Caco-2 (cell line): ENCODE results near the gene GATAD2B. TPM values are rescaled to one million over a fixed set of nuclear protein-coding genes. Genes with fewer than 3 reads are reported as not detected.

Experiments used
- BruUV-seq: library from RNA; stranded (reverse); fragments of 400-500 nt; replicated peaks from 2 replicates; lab custom pipeline; 2021; lab: Mats Ljungman, UMichigan
- CTCF ChIA-PET: fragments of 300-600 bp; sonication (Branson Sonifier 250); formaldehyde crosslinking; loops from one replicate; lab custom pipeline; 2022; ENCODE audit warnings: antibody characterized with exemption; lab: Charles Lee
- POLR2A ChIA-PET: fragments of 300-600 bp; sonication (Branson Sonifier 250); formaldehyde crosslinking; loops from one replicate; lab custom pipeline; 2022; ENCODE audit warnings: antibody characterized with exemption; lab: Charles Lee
- DNase-seq, 2 experiments: peaks; one replicate each; pipeline versions ENCODE4 v3.0.0 to v3.0.0-alpha.2; 2020 to 2022
- H3K27me3 ChIP-seq: replicated peaks from 2 replicates; pipeline ENCODE4 v1.6.0; 2011; ENCODE audit warnings: low read length; ENCODE audit not compliant: control insufficient read depth, insufficient read depth
- H3K36me3 ChIP-seq: 2 replicates; pipeline ENCODE4 v1.5.1; 2011; ENCODE audit warnings: low read length; ENCODE audit not compliant: control insufficient read depth, insufficient read depth
- H3K4me1 ChIP-seq: fragments of 250-450 bp; sonication (Bioruptor Pico); 2 replicates; pipeline ENCODE4 v1.5.1; 2020; ENCODE audit warnings: mild to moderate bottlenecking
- H3K4me3 ChIP-seq: 2 replicates; pipeline ENCODE4 v1.5.1; 2011; ENCODE audit warnings: low read depth, mild to moderate bottlenecking, control low read depth, low read length
- H3K9me3 ChIP-seq: fragments of 250-450 bp; sonication (Bioruptor Pico); 2 replicates; pipeline ENCODE4 v1.5.1; 2020; ENCODE audit warnings: mild to moderate bottlenecking, moderate library complexity
- H3K27ac Mint-ChIP-seq: one replicate; pipeline ENCODE4 v1.8.0; 2022; ENCODE audit warnings: mixed read lengths; ENCODE audit not compliant: unreplicated experiment
- H3K27me3 Mint-ChIP-seq: one replicate; pipeline ENCODE4 v1.8.0; 2022; ENCODE audit warnings: mixed read lengths; ENCODE audit not compliant: insufficient read depth, unreplicated experiment
- H3K36me3 Mint-ChIP-seq: one replicate; pipeline ENCODE4 v1.8.0; 2022; ENCODE audit warnings: mild to moderate bottlenecking, mixed read lengths; ENCODE audit not compliant: insufficient read depth, unreplicated experiment
- H3K4me1 Mint-ChIP-seq: one replicate; pipeline ENCODE4 v1.8.0; 2022; ENCODE audit warnings: low read depth, mixed read lengths; ENCODE audit not compliant: unreplicated experiment
- H3K4me3 Mint-ChIP-seq: one replicate; pipeline ENCODE4 v1.8.0; 2022; ENCODE audit warnings: mild to moderate bottlenecking, moderate library complexity, mixed read lengths; ENCODE audit not compliant: unreplicated experiment
- H3K9me3 Mint-ChIP-seq: one replicate; pipeline ENCODE4 v1.8.0; 2022; ENCODE audit warnings: mixed read lengths; ENCODE audit not compliant: unreplicated experiment
- intact Hi-C: fragments of 100-400 bp; cut with micrococcal nuclease; formaldehyde crosslinking; loops from one replicate; pipeline ENCODE4 v1.10.0; 2022; ENCODE audit not compliant: unreplicated experiment
- total RNA-seq: library from RNA; stranded (reverse); gene quantifications from 2 replicates; pipeline ENCODE4 v1.2.3, GENCODE V29; 2022
- TF ChIP-seq, protein P1 (sequence below), 2 experiments: fragments of 200-600 bp in 1 of 2; IDR thresholded peaks; 1 replicate in 1 of 2; 2 replicates in 1 of 2; pipeline versions ENCODE4 v1.5.1 to v1.8.0; 2011 to 2022; ENCODE audit warnings: antibody characterized with exemption in 1 of 2, control low read depth in 1 of 2, inconsistent platforms in 1 of 2, low read depth in 1 of 2, low read length in 1 of 2, mild to moderate bottlenecking in 1 of 2, moderate library complexity in 1 of 2; ENCODE audit not compliant: insufficient read depth in 1 of 2, severe bottlenecking in 1 of 2, unreplicated experiment in 1 of 2

Gene GATAD2B
- total RNA-seq, 1 experiment from 2014 or later: 38.0 TPM

DNA sequence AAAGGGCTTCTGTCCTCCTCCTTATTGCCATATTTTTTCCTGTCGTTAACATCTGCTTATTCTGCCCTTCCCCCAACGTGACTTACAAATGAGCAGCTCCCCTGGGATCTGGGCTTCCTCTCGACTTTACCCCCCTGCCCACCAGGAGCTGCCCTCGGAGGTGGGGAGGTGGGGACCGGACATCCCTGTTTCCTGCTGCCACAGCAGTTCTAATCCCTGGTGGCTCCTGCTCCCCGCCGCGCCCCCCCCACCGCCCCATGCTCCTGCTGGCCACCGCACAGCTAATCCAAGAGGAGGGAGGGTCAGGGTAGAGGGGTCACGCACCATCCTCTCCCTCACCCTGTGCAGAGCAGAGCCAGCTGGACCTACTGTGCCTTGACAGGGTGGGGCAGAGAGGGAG, 152.0 kb downstream of the GATAD2B start:
- Mint-ChIP-seq H3K27ac (no peak overlapping the region), H3K9me3 (no peaks in the 10 kb centered on the region), H3K36me3 (peaks cover 51% of the 10 kb centered on the region), H3K4me1 (peaks cover 32% of the 10 kb centered on the region), H3K27me3 (no peaks in the 10 kb centered on the region), H3K4me3 (no peak overlapping the region)
- Histone ChIP-seq H3K9me3 (no peaks in the 10 kb centered on the region), H3K27me3 (no peaks in the 10 kb centered on the region), H3K4me1 (peaks cover 24% of the 10 kb centered on the region), H3K36me3 (peaks cover 4% of the 10 kb centered on the region), H3K4me3 (no peak overlapping the region)
- TF ChIP-seq, protein P1, sequence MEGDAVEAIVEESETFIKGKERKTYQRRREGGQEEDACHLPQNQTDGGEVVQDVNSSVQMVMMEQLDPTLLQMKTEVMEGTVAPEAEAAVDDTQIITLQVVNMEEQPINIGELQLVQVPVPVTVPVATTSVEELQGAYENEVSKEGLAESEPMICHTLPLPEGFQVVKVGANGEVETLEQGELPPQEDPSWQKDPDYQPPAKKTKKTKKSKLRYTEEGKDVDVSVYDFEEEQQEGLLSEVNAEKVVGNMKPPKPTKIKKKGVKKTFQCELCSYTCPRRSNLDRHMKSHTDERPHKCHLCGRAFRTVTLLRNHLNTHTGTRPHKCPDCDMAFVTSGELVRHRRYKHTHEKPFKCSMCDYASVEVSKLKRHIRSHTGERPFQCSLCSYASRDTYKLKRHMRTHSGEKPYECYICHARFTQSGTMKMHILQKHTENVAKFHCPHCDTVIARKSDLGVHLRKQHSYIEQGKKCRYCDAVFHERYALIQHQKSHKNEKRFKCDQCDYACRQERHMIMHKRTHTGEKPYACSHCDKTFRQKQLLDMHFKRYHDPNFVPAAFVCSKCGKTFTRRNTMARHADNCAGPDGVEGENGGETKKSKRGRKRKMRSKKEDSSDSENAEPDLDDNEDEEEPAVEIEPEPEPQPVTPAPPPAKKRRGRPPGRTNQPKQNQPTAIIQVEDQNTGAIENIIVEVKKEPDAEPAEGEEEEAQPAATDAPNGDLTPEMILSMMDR (IDR thresholded peaks at IDR 0.05; ENCODE audit: insufficient read depth in 1 of 2, low read depth in 1 of 2, low read length in 1 of 2, severe bottlenecking in 1 of 2, unreplicated experiment in 1 of 2): no peak
- ChIA-PET CTCF (no interaction called here), POLR2A (interaction anchor here (0.6 kb wide), 1 partner anchor 559 kb away, joined by 3 read pairs; no protein-coding TSS in a partner anchor)
- DNase-seq: no peak
- intact Hi-C loops: loop anchor here (10.0 kb wide), 1 partner anchor 256 kb away; no protein-coding TSS in a partner anchor
- no TSS peak for BruUV-seq

DNA sequence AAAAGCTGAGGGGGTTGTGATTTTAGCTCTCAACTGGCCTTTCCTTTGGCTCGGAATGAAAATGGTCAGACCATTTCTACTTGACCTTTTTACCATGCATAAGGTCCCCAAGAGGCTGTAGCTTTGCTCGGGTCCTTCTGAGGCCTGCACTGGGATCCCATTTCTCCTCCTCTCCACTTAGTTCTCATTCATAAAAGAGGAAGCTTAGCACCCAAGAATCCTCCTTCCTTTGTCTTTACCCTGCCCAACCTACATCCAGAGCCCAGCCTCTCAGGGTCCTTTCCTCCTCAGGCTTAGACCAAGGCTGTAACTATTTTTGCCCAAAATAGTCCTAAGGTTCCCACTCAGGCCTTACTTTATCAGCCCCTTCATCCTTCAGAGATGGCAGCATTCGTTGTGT, 153.6 kb downstream of the GATAD2B start:
- no peak for DNase-seq
- Mint-ChIP-seq H3K9me3 (no peaks in the 10 kb centered on the region), H3K4me1 (peaks cover 32% of the 10 kb centered on the region), H3K27ac (peak overlapping the region; percentile 52), H3K27me3 (no peaks in the 10 kb centered on the region), H3K4me3 (no peak overlapping the region), H3K36me3 (peaks cover 39% of the 10 kb centered on the region)
- no peaks in the 10 kb centered on the region for H3K27me3 ChIP-seq
- TF ChIP-seq, protein P1 (IDR thresholded peaks at IDR 0.05; ENCODE audit: insufficient read depth in 1 of 2, low read depth in 1 of 2, low read length in 1 of 2, severe bottlenecking in 1 of 2, unreplicated experiment in 1 of 2): no peak
- no TSS peak for BruUV-seq
- H3K4me3 ChIP-seq: no peak overlapping the region
- intact Hi-C loops: loop anchor here (2.0 kb wide), 2 partner anchors 20 to 92 kb away; no protein-coding TSS in a partner anchor
- peaks cover 19% of the 10 kb centered on the region for H3K4me1 ChIP-seq
- ChIA-PET CTCF (no interaction called here), POLR2A (interaction anchor here (1.0 kb wide), 2 partner anchors 8 to 15 kb away, joined by 3 to 4 read pairs; no protein-coding TSS in a partner anchor)
- peaks cover 4% of the 10 kb centered on the region for H3K36me3 ChIP-seq
- H3K9me3 ChIP-seq: no peaks in the 10 kb centered on the region

DNA sequence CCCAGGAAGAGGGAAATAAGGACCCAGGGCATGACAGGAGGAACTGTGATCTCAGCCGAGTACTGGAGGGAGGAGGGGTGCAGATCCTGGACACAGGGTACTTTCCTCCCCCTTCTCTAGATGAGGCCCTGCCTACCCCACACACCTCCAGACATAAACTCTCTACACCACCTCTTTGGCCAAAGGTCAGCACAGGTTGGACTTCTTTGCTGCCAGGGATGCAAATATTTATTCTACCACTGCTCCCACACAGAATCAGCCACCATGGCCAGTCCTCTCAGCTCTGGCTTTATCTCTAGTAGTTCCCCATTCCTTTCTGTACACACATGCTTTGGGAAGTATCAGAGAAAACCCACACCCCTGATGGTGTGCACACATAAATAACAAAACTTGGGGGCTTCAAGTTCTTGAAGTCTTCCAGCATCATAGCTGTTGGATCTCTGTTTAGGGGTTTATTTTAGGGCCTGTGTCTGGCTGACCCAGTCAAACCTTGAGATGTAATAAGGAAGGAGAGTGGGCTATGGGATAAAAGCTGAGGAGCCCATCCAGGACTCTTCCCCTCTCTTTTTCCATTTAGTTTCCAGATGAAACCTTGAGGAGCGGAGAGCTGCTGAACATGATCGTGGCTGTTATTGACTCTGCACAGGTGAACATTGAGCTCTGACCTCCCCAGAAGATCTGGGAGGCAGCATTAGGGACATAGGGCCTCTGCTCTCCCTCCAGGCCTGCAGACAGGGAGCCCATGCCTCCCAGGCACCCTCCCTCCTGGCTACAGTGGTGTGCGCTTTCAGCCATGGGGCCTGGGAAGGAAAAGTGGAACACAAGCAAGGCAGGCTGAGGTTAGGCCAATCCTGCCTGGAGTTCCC, 154.2 kb downstream of the GATAD2B start:
- DNase-seq: peak; percentile 68 to 77
- ChIA-PET CTCF (interaction anchor here (0.5 to 0.6 kb wide), 2 partner anchors 10 to 94 kb away, joined by 3 to 4 read pairs; no protein-coding TSS in a partner anchor), POLR2A (interaction anchor here (0.7 to 1.0 kb wide), 3 partner anchors 15 to 141 kb away, joined by 3 to 6 read pairs (median 4); partner anchors contain the start of genes INTS3 and S100A13)
- Histone ChIP-seq H3K4me3 (no peak overlapping the region), H3K4me1 (peaks cover 19% of the 10 kb centered on the region), H3K36me3 (peaks cover 4% of the 10 kb centered on the region), H3K27me3 (no peaks in the 10 kb centered on the region), H3K9me3 (no peaks in the 10 kb centered on the region)
- Mint-ChIP-seq H3K27me3 (no peaks in the 10 kb centered on the region), H3K4me3 (peak overlapping the region; percentile 3), H3K9me3 (no peaks in the 10 kb centered on the region), H3K36me3 (peaks cover 37% of the 10 kb centered on the region), H3K4me1 (peaks cover 32% of the 10 kb centered on the region), H3K27ac (peak overlapping the region; percentile 52)
- TSS peak; percentile 31 for BruUV-seq
- TF ChIP-seq, protein P1 (IDR thresholded peaks at IDR 0.05; ENCODE audit: insufficient read depth in 1 of 2, low read depth in 1 of 2, low read length in 1 of 2, severe bottlenecking in 1 of 2, unreplicated experiment in 1 of 2): no peak
- intact Hi-C loops: loop anchor here (2.0 kb wide), 2 partner anchors 20 to 92 kb away; no protein-coding TSS in a partner anchor
